ENCODE measurements around the gene TAF8. TPM values are rescaled to one million over a fixed set of nuclear protein-coding genes. Genes with fewer than 3 reads are reported as not detected.

TAF8 gene
- total RNA-seq: 11.3 and 15.0 TPM in 2 replicates

GRCh38 chr6:42050297-42051267, at the start of gene TAF8:
TSS of gene TAF8 (plus strand) at chr6:42050524. CDS start at chr6:42050542, 18 bp downstream.

Other genes with a start within 250 kb of the TAF8 start
- 2.2 and 2.4 TPM in 2 replicates for gene USP49, start 155.1 kb upstream of the TAF8 start, total RNA-seq
- 20.1 and 23.2 TPM in 2 replicates for gene MED20, start 129.4 kb upstream of the TAF8 start, total RNA-seq
- gene BYSL, start 129.0 kb upstream of the TAF8 start, total RNA-seq: 11.2 and 11.5 TPM in 2 replicates
- 9.7 and 14.8 TPM in 2 replicates for gene CCND3, start 108.7 kb upstream of the TAF8 start, total RNA-seq
- gene C6orf132, start 92.1 kb downstream of the TAF8 start, total RNA-seq: 0.63 TPM in 1 of 2 replicates, not detected in the other
- under 0.01 TPM in 1 of 2 replicates, not detected in the other for gene GUCA1A, start 122.8 kb downstream of the TAF8 start, total RNA-seq
- gene GUCA1B, start 144.4 kb downstream of the TAF8 start, total RNA-seq: 0.32 and 0.94 TPM in 2 replicates
- 27.0 and 37.0 TPM in 2 replicates for gene MRPS10, start 167.3 kb downstream of the TAF8 start, total RNA-seq

Data from bronchial smooth muscle cell (primary cell).